ENCODE results near the gene PFKM. TPM values are rescaled to one million over a fixed set of nuclear protein-coding genes. Genes with fewer than 3 reads are reported as not detected.

The PFKM gene
- total RNA-seq, 1 donor from 2014 or later: 57.0 TPM

DNA sequence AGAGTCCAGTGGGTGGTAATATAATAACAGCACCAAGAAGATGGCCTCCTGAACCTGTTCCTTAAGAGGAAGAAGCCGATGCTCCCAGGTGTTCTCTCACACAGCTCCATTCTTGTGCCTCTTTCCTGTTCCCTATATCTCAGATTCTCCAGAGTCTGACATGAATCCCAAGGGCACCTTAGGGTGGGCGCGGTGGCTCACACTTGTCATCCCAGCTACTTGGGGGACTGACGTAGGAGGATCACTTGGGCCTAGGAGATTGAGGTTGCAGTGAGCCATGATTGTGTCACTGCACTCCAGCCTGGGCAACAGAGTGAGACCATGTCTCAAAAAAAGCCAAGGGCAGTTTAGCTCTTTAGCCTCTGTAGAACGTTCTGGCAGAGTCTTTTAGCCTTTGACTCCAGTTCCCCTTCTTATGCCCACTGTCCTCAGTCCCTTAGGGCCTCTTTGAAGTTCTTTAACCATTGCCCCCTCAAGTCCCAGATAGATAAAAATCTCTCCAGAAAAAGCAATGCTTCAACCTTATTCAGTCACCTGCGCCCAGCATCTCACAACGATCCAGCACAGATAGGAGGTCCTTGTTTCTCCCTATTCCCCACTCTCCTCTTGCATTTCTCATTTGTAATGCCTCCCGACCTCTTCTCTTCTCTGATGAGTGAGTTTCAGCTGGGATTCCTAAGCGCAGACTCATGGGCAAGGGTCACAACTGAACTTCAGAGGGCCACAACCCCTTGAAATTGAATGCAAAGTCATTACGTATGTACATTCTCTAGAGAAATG lies 68.9 kb downstream of the PFKM start:
- no peak for DNase-seq

- peak; percentile 83 for DNase-seq
Observed at GRCh38 chr12:48189331-48190125, 70.4 kb downstream of the PFKM start.

- DNase-seq: no peak
Observed at GRCh38 chr12:48191096-48191495, 71.9 kb downstream of the PFKM start.

- no peak for DNase-seq
Observed at GRCh38 chr12:48192861-48193260, 73.7 kb downstream of the PFKM start.

DNA sequence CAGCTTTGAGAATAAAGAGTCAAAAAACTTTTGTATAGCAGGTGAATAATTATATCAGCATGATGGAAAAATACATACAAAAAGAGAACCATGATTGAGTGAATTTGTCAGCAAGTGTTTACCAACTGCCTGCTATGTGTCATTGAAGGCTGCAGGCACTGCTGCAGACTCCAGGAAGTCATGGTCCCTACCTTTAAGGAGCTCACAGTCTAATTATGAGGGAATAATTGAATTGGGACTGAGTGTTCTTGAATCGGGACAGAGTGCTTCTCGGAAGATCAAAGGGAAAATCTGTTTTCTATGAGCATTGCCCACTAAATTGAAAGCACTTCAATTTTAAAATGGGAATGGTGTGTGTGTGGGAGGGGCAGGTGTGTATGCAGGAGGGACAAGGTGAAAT lies 74.5 kb downstream of the PFKM start:
- DNase-seq: no peak

GRCh38 chr12:48194799-48195201 lies 75.6 kb downstream of the PFKM start:
- no peak for DNase-seq

Other genes starting within 250 kb of the PFKM start
- under 0.01 and 0.47 TPM in 2 replicates for gene VDR, start 214.4 kb upstream of the PFKM start, total RNA-seq
- 74.4 and 84.6 TPM in 2 replicates for gene TMEM106C, start 155.8 kb upstream of the PFKM start, total RNA-seq
- gene COL2A1, start 114.9 kb upstream of the PFKM start, total RNA-seq: not detected in 2 replicates
- 15.1 and 15.7 TPM in 2 replicates for gene SENP1, start 13.3 kb upstream of the PFKM start, total RNA-seq
- gene ASB8, start 38.2 kb downstream of the PFKM start, total RNA-seq: 18.2 and 24.0 TPM in 2 replicates
- 0.05 TPM in 1 of 2 replicates, not detected in the other for gene CCDC184, start 64.3 kb downstream of the PFKM start, total RNA-seq
- 0.09 TPM in 1 of 2 replicates, not detected in the other for gene OR10AD1, start 83.9 kb downstream of the PFKM start, total RNA-seq
- 3.1 and 4.3 TPM in 2 replicates for gene ZNF641, start 231.6 kb downstream of the PFKM start, total RNA-seq